HCT116 (cell line): ENCODE results near the gene TLE4. TPM values are rescaled to one million over a fixed set of nuclear protein-coding genes. Genes with fewer than 3 reads are reported as not detected.

Experiments
- ATAC-seq: fragments of 200-7000 bp; cut with Tn5 transposase; 2 replicates; pipeline ENCODE4 v1.9.1; 2020; ENCODE audit warnings: mild to moderate bottlenecking, moderate library complexity
- BruUV-seq: library from RNA; stranded (reverse); fragments of 400-500 nt; replicated peaks from 2 replicates; lab custom pipeline; 2021; lab: Mats Ljungman, UMichigan
- CTCF ChIA-PET: fragments of 300-600 bp; sonication (Branson Sonifier 250); formaldehyde crosslinking; loops from one replicate; lab custom pipeline; 2021; ENCODE audit warnings: antibody characterized with exemption; lab: Charles Lee
- POLR2A ChIA-PET: fragments of 300-600, 350-600 bp; sonication (Branson Sonifier 250); formaldehyde crosslinking; loops from one replicate; lab custom pipeline; 2021; ENCODE audit warnings: antibody characterized with exemption; lab: Charles Lee
- RAD21 ChIA-PET, 2 experiments: fragments of 300-600 bp; sonication (Branson Sonifier 250); formaldehyde crosslinking; loops; one replicate each; lab custom pipeline; 2023; ENCODE audit warnings: low total read pairs in 2 of 2; ENCODE audit not compliant: uncharacterized antibody in 2 of 2, unreplicated experiment in 2 of 2, low non-redundant PET in 1 of 2; lab: Charles Lee
- DNase-seq: peaks from one replicate; pipeline ENCODE4 v3.0.0-alpha.2; 2010; ENCODE audit warnings: low read depth, low spot score
- H2AFZ ChIP-seq: fragments of 200-600 bp; shearing (Covaris generic), sonication (generic); 2 replicates; pipeline ENCODE4 v1.6.1; 2017; ENCODE audit warnings: low read depth, mixed run types, mixed read lengths, antibody characterized with exemption, low read length; ENCODE audit not compliant: poor library complexity, severe bottlenecking
- H3K27ac ChIP-seq: 2 replicates; pipeline ENCODE4 v1.5.1; 2012; ENCODE audit warnings: low read depth, low read length
- H3K27me3 ChIP-seq: fragments of 200-600 bp; sonication (generic); 2 replicates; pipeline ENCODE4 v1.6.1; 2016; ENCODE audit warnings: mixed run types, low read length, mixed read lengths; ENCODE audit not compliant: insufficient read depth
- H3K36me3 ChIP-seq, 2 experiments: fragments of 200-500 bp in 1 of 2; fragments of 200-600 bp in 1 of 2; sonication (Bioruptor generic) in 1 of 2; sonication (generic) in 1 of 2; 2 replicates each; pipeline versions ENCODE4 v1.5.1 to v1.6.1; 2014 to 2016; ENCODE audit warnings: low read length in 2 of 2, inconsistent platforms in 1 of 2, mixed read lengths in 1 of 2, mixed run types in 1 of 2; ENCODE audit not compliant: insufficient read depth in 2 of 2, control insufficient read depth in 1 of 2
- H3K4me1 ChIP-seq, 2 experiments: fragments of 200-600 bp in 1 of 2; sonication (generic) in 1 of 2; 2 replicates each; pipeline versions ENCODE4 v1.5.1 to v1.6.1; 2012 to 2017; ENCODE audit warnings: low read length in 2 of 2, inconsistent platforms in 1 of 2, mild to moderate bottlenecking in 1 of 2, mixed read lengths in 1 of 2, mixed run types in 1 of 2, moderate library complexity in 1 of 2; ENCODE audit not compliant: insufficient read depth in 2 of 2, control insufficient read depth in 1 of 2
- H3K4me2 ChIP-seq: fragments of 200-600 bp; sonication (generic); 2 replicates; pipeline ENCODE4 v1.6.1; 2017; ENCODE audit warnings: mixed run types, low read length, mixed read lengths
- H3K4me3 ChIP-seq, 2 experiments: fragments of 200-600 bp in 1 of 2; sonication (generic) in 1 of 2; replicated peaks in 1 of 2; 2 replicates each; pipeline ENCODE4 v1.5.1; 2011 to 2016; ENCODE audit warnings: low read length in 2 of 2, control low read depth in 1 of 2, low read depth in 1 of 2, mild to moderate bottlenecking in 1 of 2, mixed read lengths in 1 of 2, mixed run types in 1 of 2
- H3K79me2 ChIP-seq: fragments of 200-600 bp; sonication (generic); 2 replicates; pipeline ENCODE4 v1.6.1; 2017; ENCODE audit warnings: mild to moderate bottlenecking, mixed run types, low read length, moderate library complexity, mixed read lengths; ENCODE audit not compliant: insufficient read depth
- H3K9ac ChIP-seq: fragments of 200-600 bp; sonication (generic); 2 replicates; pipeline ENCODE4 v1.6.1; 2016; ENCODE audit warnings: low read length, mixed read lengths
- H3K9me2 ChIP-seq: fragments of 200-600 bp; sonication (generic), shearing (Covaris generic); 2 replicates; pipeline ENCODE4 v1.6.1; 2017; ENCODE audit warnings: mixed run types, mild to moderate bottlenecking, moderate library complexity; ENCODE audit not compliant: insufficient read depth
- H3K9me3 ChIP-seq, 2 experiments: fragments of 200-500 bp in 1 of 2; fragments of 200-600 bp in 1 of 2; sonication (Bioruptor generic) in 1 of 2; sonication (generic) in 1 of 2; 2 replicates each; pipeline ENCODE4 v1.6.1; 2014 to 2017; ENCODE audit warnings: low read length in 2 of 2, mixed read lengths in 2 of 2, inconsistent platforms in 1 of 2, low read depth in 1 of 2, mild to moderate bottlenecking in 1 of 2, mixed run types in 1 of 2, moderate library complexity in 1 of 2; ENCODE audit not compliant: control insufficient read depth in 1 of 2, insufficient read depth in 1 of 2
- H4K20me1 ChIP-seq: fragments of 200-600 bp; sonication (generic), shearing (Covaris generic); 2 replicates; pipeline ENCODE4 v1.6.1; 2017; ENCODE audit warnings: mixed run types, mild to moderate bottlenecking, moderate library complexity; ENCODE audit not compliant: insufficient read depth
- EGR1 ChIP-seq: IDR thresholded peaks from 2 replicates; pipeline ENCODE4 v1.6.1; 2012; ENCODE audit warnings: low read depth
- ELF1 ChIP-seq: IDR thresholded peaks from 2 replicates; pipeline ENCODE4 v1.6.1; 2012; ENCODE audit warnings: low read depth, borderline replicate concordance
- FOSL1 ChIP-seq: IDR thresholded peaks from 2 replicates; pipeline ENCODE4 v1.6.1; 2012; ENCODE audit warnings: low read depth
- JUND ChIP-seq: IDR thresholded peaks from 2 replicates; pipeline ENCODE4 v1.6.1; 2012
- POLR2AphosphoS5 ChIP-seq: IDR thresholded peaks from 2 replicates; pipeline ENCODE4 v1.6.1; 2011; ENCODE audit warnings: mild to moderate bottlenecking, low read depth, low read length, moderate library complexity
- RAD21 ChIP-seq: IDR thresholded peaks from 2 replicates; pipeline ENCODE4 v1.6.1; 2012; ENCODE audit warnings: low read depth, mild to moderate bottlenecking
- SP1 ChIP-seq: IDR thresholded peaks from 2 replicates; pipeline ENCODE4 v1.6.1; 2012; ENCODE audit warnings: low read depth
- SRF ChIP-seq: IDR thresholded peaks from 2 replicates; pipeline ENCODE4 v1.6.1; 2012; ENCODE audit warnings: low read depth
- YY1 ChIP-seq: IDR thresholded peaks from 2 replicates; pipeline ENCODE4 v1.6.1; 2011; ENCODE audit warnings: low read length, low read depth, moderate library complexity, mild to moderate bottlenecking; ENCODE audit not compliant: insufficient replicate concordance; ENCODE audit errors: extremely low read depth
- ZFX ChIP-seq: fragments of 450-650 bp; IDR thresholded peaks from 2 replicates; pipeline ENCODE4 v1.6.1; 2017
- ZNF274 ChIP-seq: fragments of 200-500 bp; sonication (Bioruptor generic); IDR thresholded peaks from 2 replicates; pipeline ENCODE4 v1.6.1; 2014; ENCODE audit warnings: mild to moderate bottlenecking, low read depth, low read length, inconsistent platforms
- intact Hi-C: fragments of 100-400 bp; cut with micrococcal nuclease; formaldehyde crosslinking; loops from 2 replicates; pipeline ENCODE4 v1.10.0; 2022
- total RNA-seq: library from RNA; stranded (reverse); gene quantifications from one replicate; pipeline ENCODE4 v1.2.1, GENCODE V29; 2021; ENCODE audit not compliant: unreplicated experiment
- TF ChIP-seq, protein P1 (sequence below): IDR thresholded peaks from 2 replicates; pipeline ENCODE4 v1.6.1; 2012
- TF ChIP-seq, protein P2 (sequence below): IDR thresholded peaks from 2 replicates; pipeline ENCODE4 v1.6.1; 2012

The TLE4 gene
- total RNA-seq, 1 experiment from 2014 or later, result 0.39 TPM

DNA sequence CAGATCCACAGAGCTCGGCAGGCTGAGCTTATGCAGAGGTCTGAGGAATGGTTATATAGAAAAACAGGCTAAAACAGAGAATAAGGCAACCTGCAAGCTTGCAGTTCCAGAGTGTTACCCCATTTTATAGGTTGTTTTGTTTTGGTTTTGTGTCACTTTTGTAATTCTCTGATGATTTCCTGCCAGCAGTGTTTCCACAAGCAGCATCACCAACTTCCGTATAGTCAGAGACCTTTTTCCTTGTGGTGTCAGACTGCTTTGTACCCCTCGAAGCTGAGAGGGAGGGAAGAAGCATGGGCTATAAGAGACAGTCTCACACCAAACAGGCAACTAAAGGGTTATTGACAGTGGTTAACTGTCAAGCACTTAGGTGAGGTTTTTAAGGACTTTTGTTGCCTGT, 61.8 kb downstream of the TLE4 start:
- intact Hi-C loops, result no loop called here
- no peaks in the 10 kb centered on the region for H3K79me2 ChIP-seq
- H3K36me3 ChIP-seq, result no peaks in the 10 kb centered on the region
- H3K9me3 ChIP-seq, result peaks cover 7 to 13% of the 10 kb centered on the region in 2 experiments; a peak in 2 of 4 replicates
- no peaks in the 10 kb centered on the region for H3K9me2 ChIP-seq
- ChIA-PET RAD21 (no interaction called here), CTCF (no interaction called here), POLR2A (no interaction called here)
- no peak for DNase-seq
- no peaks in the 10 kb centered on the region for H3K27me3 ChIP-seq
- no peak for ATAC-seq
- BruUV-seq, result no TSS peak
- TF ChIP-seq ZNF274, result no peak
- TF ChIP-seq ZFX, result no peak
- TF ChIP-seq ELF1, result no peak
- no peak for TF ChIP-seq POLR2AphosphoS5
- TF ChIP-seq JUND, result no peak
- TF ChIP-seq, protein P1, sequence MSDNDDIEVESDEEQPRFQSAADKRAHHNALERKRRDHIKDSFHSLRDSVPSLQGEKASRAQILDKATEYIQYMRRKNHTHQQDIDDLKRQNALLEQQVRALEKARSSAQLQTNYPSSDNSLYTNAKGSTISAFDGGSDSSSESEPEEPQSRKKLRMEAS, result no peak
- no peak for TF ChIP-seq SP1
- TF ChIP-seq EGR1, result no peak
- no peak for TF ChIP-seq FOSL1
- TF ChIP-seq, protein P2, sequence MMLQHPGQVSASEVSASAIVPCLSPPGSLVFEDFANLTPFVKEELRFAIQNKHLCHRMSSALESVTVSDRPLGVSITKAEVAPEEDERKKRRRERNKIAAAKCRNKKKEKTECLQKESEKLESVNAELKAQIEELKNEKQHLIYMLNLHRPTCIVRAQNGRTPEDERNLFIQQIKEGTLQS, result no peak
- TF ChIP-seq SRF, result no peak
- TF ChIP-seq YY1, result no peak
- TF ChIP-seq RAD21, result no peak
- H3K4me2 ChIP-seq, result no peak overlapping the region
- H4K20me1 ChIP-seq, result no peaks in the 10 kb centered on the region
- H3K9ac ChIP-seq, result no peak overlapping the region
- no peak overlapping the region for H2AFZ ChIP-seq
- H3K27ac ChIP-seq, result no peak overlapping the region
- H3K4me3 ChIP-seq, result no peak overlapping the region
- no peaks in the 10 kb centered on the region for H3K4me1 ChIP-seq
